ENCODE results near the gene LCNL1. TPM values are rescaled to one million over a fixed set of nuclear protein-coding genes. Genes with fewer than 3 reads are reported as not detected.

Gene LCNL1
- total and polyA plus RNA-seq, 4 donors: 0.01 to 0.08 TPM; not detected in 2

GRCh38 chr9:137011156-137011555 lies 28.4 kb downstream of the LCNL1 start:
- WGBS: 95% methylated on average over 24 of the region's 24 CpGs
- Histone ChIP-seq H3K4me1 (ENCODE audit: control insufficient read depth in 4 of 4, insufficient read depth in 4 of 4, low read length in 3 of 4) (no peaks in the 10 kb centered on the region), H3K36me3 (ENCODE audit: control insufficient read depth in 4 of 4, insufficient read depth in 3 of 4, low read depth in 1 of 4, low read length in 3 of 4) (peaks cover 0 to 37% (median 15%) of the 10 kb centered on the region in 4 donors), H3K9ac (ENCODE audit: low read depth in 1 of 2, low read length in 2 of 2) (no peak overlapping the region), H3K27me3 (ENCODE audit: control insufficient read depth in 4 of 4, insufficient read depth in 4 of 4, low read length in 3 of 4) (no peaks in the 10 kb centered on the region), H3K27ac (ENCODE audit: low read depth in 1 of 2, low read length in 2 of 2) (no peak overlapping the region), H3K4me3 (ENCODE audit: low read depth in 1 of 3, low read length in 3 of 3) (no peak overlapping the region), H3K9me3 (ENCODE audit: control insufficient read depth in 4 of 4, low read length in 3 of 4) (no peaks in the 10 kb centered on the region)
- no peak for DNase-seq (ENCODE audit: low spot score)
- TF ChIP-seq HNF4G (IDR thresholded peaks at IDR 0.05) (no peak), RAD21 (IDR thresholded peaks at IDR 0.05) (no peak), TAF1 (conservative IDR thresholded peaks at IDR 0.05) (no peak), FOXA2 (IDR thresholded peaks at IDR 0.05) (no peak), NR2F2 (IDR thresholded peaks at IDR 0.05) (no peak), REST (IDR thresholded peaks at IDR 0.05) (no peak), FOXA1 (IDR thresholded peaks at IDR 0.05) (no peak), YY1 (IDR thresholded peaks at IDR 0.05) (no peak), MAX (IDR thresholded peaks at IDR 0.05) (no peak), HNF4A (conservative IDR thresholded peaks at IDR 0.05) (no peak), CTCF (IDR thresholded peaks at IDR 0.05; ENCODE audit: low read depth, low read length, missing input control) (no peak), JUND (IDR thresholded peaks at IDR 0.05) (no peak), RXRA (IDR thresholded peaks at IDR 0.05) (no peak), SP1 (IDR thresholded peaks at IDR 0.05) (no peak), EGR1 (IDR thresholded peaks at IDR 0.05; ENCODE audit: low read depth in 2 of 2) (no peak), ATF3 (IDR thresholded peaks at IDR 0.05) (no peak)

- WGBS: 94% methylated on average over 39 of the region's 39 CpGs
- Histone ChIP-seq H3K9me3 (ENCODE audit: control insufficient read depth in 4 of 4, low read length in 3 of 4) (no peaks in the 10 kb centered on the region), H3K9ac (ENCODE audit: low read depth in 1 of 2, low read length in 2 of 2) (no peak overlapping the region), H3K4me3 (ENCODE audit: low read depth in 1 of 3, low read length in 3 of 3) (no peak overlapping the region), H3K27me3 (ENCODE audit: control insufficient read depth in 4 of 4, insufficient read depth in 4 of 4, low read length in 3 of 4) (no peaks in the 10 kb centered on the region), H3K27ac (ENCODE audit: low read depth in 1 of 2, low read length in 2 of 2) (no peak overlapping the region), H3K36me3 (ENCODE audit: control insufficient read depth in 4 of 4, insufficient read depth in 3 of 4, low read depth in 1 of 4, low read length in 3 of 4) (peaks cover 2 to 43% (median 23%) of the 10 kb centered on the region in 4 donors), H3K4me1 (ENCODE audit: control insufficient read depth in 4 of 4, insufficient read depth in 4 of 4, low read length in 3 of 4) (no peaks in the 10 kb centered on the region)
- TF ChIP-seq ZBTB33 (IDR thresholded peaks at IDR 0.05): no peak
- no peak for TF ChIP-seq TAF1 (conservative IDR thresholded peaks at IDR 0.05)
- no peak for TF ChIP-seq RAD21 (IDR thresholded peaks at IDR 0.05)
- no peak for DNase-seq (ENCODE audit: low spot score)
These were observed 29.3 kb downstream of the LCNL1 start for GRCh38 chr9:137011907-137012675.
